T-cell (primary cell): ENCODE data around the gene CEP295NL. TPM values are rescaled to one million over a fixed set of nuclear protein-coding genes. Genes with fewer than 3 reads are reported as not detected.
"Not testable (repeated sequence)": the region's sequence is repeated elsewhere in the genome, so short reads cannot be mapped to it uniquely, and the experiment has no call there.

Source experiments
- ATAC-seq, 4 experiments: fragments of 200-7000 bp in 3 of 4; fragments of 150-1000 bp in 1 of 4; cut with Tn5 transposase; replicated peaks in 1 of 4; 1 replicate in 3 of 4; 2 replicates in 1 of 4; pipeline ENCODE4 v1.10.0; 2021; ENCODE audit warnings: moderate library complexity in 3 of 4, mild to moderate bottlenecking in 2 of 4, moderate number of reproducible peaks in 1 of 4
- CTCF ChIA-PET, 2 donors: fragments of 300-600 bp; sonication (Branson Sonifier 250); formaldehyde crosslinking; loops; one replicate each; lab custom pipeline; 2022; ENCODE audit warnings: antibody characterized with exemption in 2 of 2; lab: Charles Lee
- POLR2A ChIA-PET, 2 donors: fragments of 300-600 bp; sonication (Branson Sonifier 250); formaldehyde crosslinking; loops; one replicate each; lab custom pipeline; 2022; ENCODE audit warnings: antibody characterized with exemption in 2 of 2; lab: Charles Lee
- DNase-seq, 35 experiments: peaks; one replicate each; pipeline versions ENCODE4 v3.0.0 to v3.0.0-alpha.2; 2013 to 2023
- H3K27ac ChIP-seq: one replicate; pipeline ENCODE4 v1.5.1; 2013; ENCODE audit warnings: low read length
- H3K27me3 ChIP-seq, 2 experiments: replicated peaks in 1 of 2; 1 replicate in 1 of 2; 2 replicates in 1 of 2; pipeline versions ENCODE4 v1.6.1 to v1.7.0; 2013; ENCODE audit warnings: low read length in 1 of 2, mixed read lengths in 1 of 2; ENCODE audit not compliant: control insufficient read depth in 2 of 2, insufficient read depth in 2 of 2; ENCODE audit errors: extremely low read depth in 1 of 2
- H3K36me3 ChIP-seq, 2 donors: 1 replicate in 1 of 2; 2 replicates in 1 of 2; pipeline versions ENCODE4 v1.6.1 to v1.7.0; 2013; ENCODE audit warnings: low read length in 1 of 2; ENCODE audit not compliant: control insufficient read depth in 2 of 2, insufficient read depth in 1 of 2; ENCODE audit errors: extremely low read depth in 1 of 2
- H3K4me1 ChIP-seq, 2 experiments: 1 replicate in 1 of 2; 2 replicates in 1 of 2; pipeline versions ENCODE4 v1.6.1 to v1.7.0; 2013; ENCODE audit warnings: low read length in 2 of 2, mixed read lengths in 1 of 2; ENCODE audit not compliant: insufficient read depth in 2 of 2, control insufficient read depth in 1 of 2; ENCODE audit errors: extremely low read depth in 1 of 2
- H3K4me3 ChIP-seq, 2 donors: 1 replicate in 1 of 2; 2 replicates in 1 of 2; pipeline versions ENCODE4 v1.5.1 to v1.7.0; 2013; ENCODE audit warnings: mild to moderate bottlenecking in 2 of 2, low read length in 1 of 2, moderate library complexity in 1 of 2; ENCODE audit not compliant: control insufficient read depth in 1 of 2; ENCODE audit errors: extremely low read depth in 1 of 2
- H3K9me3 ChIP-seq: 2 replicates; pipeline ENCODE4 v1.7.0; 2013
- H3K27ac Mint-ChIP-seq, 2 donors: one replicate each; pipeline ENCODE4 v1.8.0; 2020 to 2021; ENCODE audit warnings: mild to moderate bottlenecking in 2 of 2, mixed read lengths in 2 of 2
- H3K27me3 Mint-ChIP-seq, 2 donors: one replicate each; pipeline ENCODE4 v1.8.0; 2021 to 2022; ENCODE audit warnings: mixed read lengths in 2 of 2
- H3K36me3 Mint-ChIP-seq: one replicate; pipeline ENCODE4 v1.8.0; 2021; ENCODE audit warnings: mixed read lengths
- H3K4me1 Mint-ChIP-seq, 3 donors: one replicate each; pipeline ENCODE4 v1.8.0; 2020 to 2022; ENCODE audit warnings: mixed read lengths in 3 of 3, mild to moderate bottlenecking in 1 of 3
- H3K4me3 Mint-ChIP-seq, 3 donors: one replicate each; pipeline ENCODE4 v1.8.0; 2020 to 2022; ENCODE audit warnings: mild to moderate bottlenecking in 3 of 3, mixed read lengths in 3 of 3, moderate library complexity in 3 of 3
- H3K9me3 Mint-ChIP-seq, 3 donors: one replicate each; pipeline ENCODE4 v1.8.0; 2020 to 2022; ENCODE audit warnings: mixed read lengths in 3 of 3
- WGBS: methylation state at CpG from one replicate; pipeline ENCODE4 v1.1.5; 2013; ENCODE audit warnings: missing lambda C conversion rate; ENCODE audit not compliant: insufficient coverage; 5-methylcytosine and 5-hydroxymethylcytosine counted together
- total RNA-seq, 35 experiments: library from RNA in 6 of 35; stranded (reverse) in 6 of 35; fragments of 120-200 nt in 1 of 35; gene quantifications; one replicate each; pipeline versions ENCODE4 v1.2.1 to v1.2.4 and lab custom pipeline; 2013 to 2026

Gene CEP295NL
- total RNA-seq, 5 donors from 2014 or later (not counting 1 experiment from before 2014, with no cell fraction given): 0.28 to 3.1 (median 0.41) TPM

DNA sequence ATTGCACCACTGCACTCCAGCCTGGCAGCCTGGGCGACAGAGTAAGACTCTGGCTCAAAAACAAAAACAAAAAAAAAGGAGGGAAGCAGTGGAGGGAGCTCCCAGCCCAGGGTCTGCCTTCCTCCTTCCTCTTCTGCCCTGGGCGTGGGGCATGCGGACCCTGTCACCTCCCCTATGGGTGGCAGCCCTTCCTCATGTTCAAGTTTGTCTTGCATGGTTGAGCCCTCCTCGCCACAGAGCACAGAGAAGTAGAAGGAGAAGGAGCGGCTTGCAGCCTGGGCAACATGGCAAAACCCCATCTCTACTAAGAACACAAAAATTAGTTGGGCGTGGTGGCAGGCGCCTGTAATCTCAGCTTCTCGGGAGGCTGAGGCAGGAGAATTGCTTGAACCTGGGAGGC lies 43.6 kb upstream of the CEP295NL start:
- ATAC-seq (no peak), DNase-seq (no peak)
- H3K4me3 ChIP-seq: no peak overlapping the region
- H3K4me1 ChIP-seq: no peaks in the 10 kb centered on the region
- Mint-ChIP-seq H3K4me3 (no peak overlapping the region), H3K27me3 (peaks cover 7 to 18% of the 10 kb centered on the region in 2 donors), H3K36me3 (peaks cover 3% of the 10 kb centered on the region), H3K9me3 (peaks cover 8 to 18% (median 9%) of the 10 kb centered on the region in 3 donors), H3K27ac (no peak overlapping the region), H3K4me1 (no peaks in the 10 kb centered on the region)
- 57% methylated on average over 1 of the region's 8 CpGs for WGBS
- ChIA-PET POLR2A (no interaction called here), CTCF (no interaction called here)
- peaks cover 0 to 5% of the 10 kb centered on the region in 2 donors for H3K36me3 ChIP-seq
- H3K9me3 ChIP-seq: no peaks in the 10 kb centered on the region
- H3K27me3 ChIP-seq: peaks cover 0 to 41% of the 10 kb centered on the region in 2 experiments
- no peak overlapping the region for H3K27ac ChIP-seq

DNA sequence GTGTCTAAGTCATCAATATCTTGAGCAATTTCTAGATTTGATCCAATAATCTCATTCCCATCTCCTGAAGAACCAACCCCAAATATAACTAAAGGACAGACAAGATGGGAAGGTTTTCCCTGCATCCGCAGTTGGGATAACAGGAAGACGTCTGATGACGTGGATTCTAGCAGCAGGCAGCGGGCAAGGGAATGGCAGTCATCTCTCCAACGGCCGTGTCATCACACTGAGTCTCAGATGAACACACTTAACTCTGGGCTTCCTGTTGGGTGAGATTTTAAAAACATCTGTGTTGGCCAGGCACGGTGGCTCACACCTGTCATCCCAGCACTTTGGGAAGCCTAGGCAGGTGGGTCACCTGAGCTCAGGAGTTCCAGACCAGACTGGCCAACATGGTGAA lies 43.1 kb upstream of the CEP295NL start:
- ATAC-seq: no peak
- ChIA-PET CTCF (no interaction called here), POLR2A (no interaction called here)
- Histone ChIP-seq H3K9me3 (no peaks in the 10 kb centered on the region), H3K4me1 (no peaks in the 10 kb centered on the region), H3K36me3 (peaks cover 0 to 5% of the 10 kb centered on the region in 2 donors), H3K4me3 (no peak overlapping the region), H3K27me3 (peaks cover 0 to 41% of the 10 kb centered on the region in 2 experiments), H3K27ac (no peak overlapping the region)
- no peak overlapping the region for H3K4me3 Mint-ChIP-seq
- DNase-seq: no peak
- peaks cover 8 to 13% (median 9%) of the 10 kb centered on the region in 3 donors for H3K9me3 Mint-ChIP-seq
- H3K36me3 Mint-ChIP-seq: peaks cover 3% of the 10 kb centered on the region
- 85% methylated on average over 7 of the region's 7 CpGs for WGBS
- no peaks in the 10 kb centered on the region for H3K4me1 Mint-ChIP-seq
- peaks cover 7 to 18% of the 10 kb centered on the region in 2 donors for H3K27me3 Mint-ChIP-seq
- H3K27ac Mint-ChIP-seq: no peak overlapping the region

DNA sequence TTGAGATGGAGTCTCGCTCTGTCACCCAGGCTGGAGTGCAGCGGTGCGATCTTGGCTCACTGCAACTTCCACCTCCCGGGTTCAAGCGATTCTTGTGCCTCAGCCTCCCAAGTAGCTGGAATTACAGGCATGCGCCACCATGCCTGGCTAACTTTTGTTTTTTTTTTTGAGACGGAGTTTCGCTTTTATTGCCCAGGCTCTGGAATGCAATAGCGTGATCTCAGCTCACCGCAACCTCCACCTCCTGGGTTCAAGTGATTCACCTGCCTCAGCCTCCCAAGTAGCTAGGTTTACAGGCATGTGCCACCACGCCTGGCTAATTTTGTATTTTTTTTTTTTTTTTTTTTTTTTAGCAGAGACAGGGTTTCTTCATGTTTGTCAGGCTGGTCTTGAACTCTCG lies 42.5 kb upstream of the CEP295NL start:
- H3K36me3 Mint-ChIP-seq, H3K27ac Mint-ChIP-seq, H3K4me3 Mint-ChIP-seq, H3K9me3 ChIP-seq, H3K36me3 ChIP-seq, H3K4me1 ChIP-seq, H3K9me3 Mint-ChIP-seq, DNase-seq, H3K27ac ChIP-seq, H3K4me3 ChIP-seq, POLR2A ChIA-PET, H3K4me1 Mint-ChIP-seq, ATAC-seq, CTCF ChIA-PET: not testable (repeated sequence)
- H3K27me3 ChIP-seq: peaks cover 0 to 37% of the 10 kb centered on the region in 2 experiments
- H3K27me3 Mint-ChIP-seq: peaks cover 7 to 18% of the 10 kb centered on the region in 2 donors
- WGBS: 95% methylated on average over 4 of the region's 12 CpGs

DNA sequence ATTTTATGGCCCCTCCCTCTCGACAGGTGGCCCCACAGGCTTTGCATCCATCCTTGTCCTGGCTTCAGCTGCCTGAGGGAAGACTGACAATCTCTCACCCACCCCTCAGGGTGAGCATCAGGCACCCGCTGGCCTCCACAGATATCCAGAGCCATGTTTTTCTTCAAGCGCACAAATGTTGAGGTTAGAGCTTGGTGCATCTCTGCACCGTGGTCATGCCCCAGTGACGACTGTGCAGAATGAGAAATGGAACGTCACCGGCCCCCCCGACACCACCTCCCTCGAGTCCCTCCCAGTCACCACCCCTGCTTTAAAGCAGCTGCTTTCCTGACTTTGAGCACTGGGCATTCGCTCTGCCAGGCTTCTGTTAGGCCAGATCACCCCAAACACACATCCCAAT lies 42.0 kb upstream of the CEP295NL start:
- H3K27ac Mint-ChIP-seq: no peak overlapping the region
- H3K4me3 Mint-ChIP-seq: no peak overlapping the region
- no peak for ATAC-seq
- no peaks in the 10 kb centered on the region for H3K36me3 Mint-ChIP-seq
- no peak for DNase-seq
- Histone ChIP-seq H3K36me3 (no peaks in the 10 kb centered on the region), H3K9me3 (no peaks in the 10 kb centered on the region), H3K4me3 (no peak overlapping the region), H3K4me1 (no peaks in the 10 kb centered on the region), H3K27me3 (peaks cover 0 to 37% of the 10 kb centered on the region in 2 experiments), H3K27ac (no peak overlapping the region)
- H3K4me1 Mint-ChIP-seq: no peaks in the 10 kb centered on the region
- WGBS: 66% methylated on average over 9 of the region's 10 CpGs
- POLR2A ChIA-PET: no interaction called here
- H3K27me3 Mint-ChIP-seq: peaks cover 7 to 18% of the 10 kb centered on the region in 2 donors
- CTCF ChIA-PET: no interaction called here
- H3K9me3 Mint-ChIP-seq: peaks cover 0 to 2% (median 2%) of the 10 kb centered on the region in 3 donors

DNA sequence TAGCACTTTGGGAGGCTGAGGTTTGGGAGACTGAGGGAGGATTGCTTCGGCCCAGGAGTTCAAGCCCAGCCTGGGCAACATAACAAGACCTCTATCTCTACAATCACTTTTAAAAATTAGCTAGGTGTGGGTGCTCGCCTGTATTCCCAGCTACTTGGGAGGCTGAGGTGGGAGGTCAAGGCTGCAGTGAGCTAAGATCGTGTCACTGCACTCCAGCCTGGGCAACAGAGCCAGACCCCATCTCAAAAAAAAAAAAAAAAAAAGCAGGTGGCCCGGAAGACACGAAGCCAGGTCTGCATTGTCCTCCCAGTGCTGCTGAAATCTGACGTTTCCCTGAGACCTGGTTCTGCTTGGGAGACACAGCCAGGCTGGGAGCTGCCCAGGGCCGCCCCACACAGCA lies 41.0 kb upstream of the CEP295NL start:
- Histone ChIP-seq H3K27me3 (peaks cover 0 to 42% of the 10 kb centered on the region in 2 experiments), H3K36me3 (no peaks in the 10 kb centered on the region), H3K4me3 (no peak overlapping the region), H3K27ac (no peak overlapping the region), H3K9me3 (no peaks in the 10 kb centered on the region), H3K4me1 (no peaks in the 10 kb centered on the region)
- no peaks in the 10 kb centered on the region for H3K9me3 Mint-ChIP-seq
- 86% methylated on average over 1 of the region's 7 CpGs for WGBS
- CTCF ChIA-PET: interaction anchor here in 1 of 2 donors (0.7 kb wide), 2 partner anchors 41 to 606 kb away, joined by 3 to 7 read pairs; no protein-coding TSS in a partner anchor
- ATAC-seq (no peak), DNase-seq (no peak)
- H3K27me3 Mint-ChIP-seq: peaks cover 7 to 18% of the 10 kb centered on the region in 2 donors
- POLR2A ChIA-PET: no interaction called here
- H3K4me1 Mint-ChIP-seq: no peaks in the 10 kb centered on the region
- no peaks in the 10 kb centered on the region for H3K36me3 Mint-ChIP-seq
- H3K4me3 Mint-ChIP-seq: no peak overlapping the region
- no peak overlapping the region for H3K27ac Mint-ChIP-seq

DNA sequence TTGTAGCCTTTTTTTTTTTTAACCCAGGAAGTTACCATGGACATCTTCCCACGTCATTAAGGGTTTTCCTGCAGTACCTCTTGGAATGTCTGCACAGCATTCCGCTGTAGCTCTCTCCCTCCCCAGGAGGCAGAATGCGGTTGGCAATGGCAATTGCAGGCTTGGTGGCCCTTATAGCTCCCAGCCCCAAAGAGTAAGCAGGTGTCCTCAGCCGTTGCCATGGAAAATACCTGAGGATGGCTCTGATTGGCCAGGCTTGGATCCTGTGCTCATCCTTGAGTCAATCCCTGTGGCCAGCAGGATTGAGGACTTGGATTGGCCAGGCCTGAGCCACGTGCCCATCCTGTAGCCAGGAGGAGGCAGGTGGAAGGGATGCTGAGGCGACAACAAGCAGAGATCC lies 37.7 kb upstream of the CEP295NL start:
- ChIA-PET POLR2A (no interaction called here), CTCF (no interaction called here)
- H3K27ac Mint-ChIP-seq: no peak overlapping the region
- Histone ChIP-seq H3K36me3 (no peaks in the 10 kb centered on the region), H3K4me3 (no peak overlapping the region), H3K4me1 (no peaks in the 10 kb centered on the region), H3K9me3 (no peaks in the 10 kb centered on the region), H3K27me3 (peaks cover 0 to 31% of the 10 kb centered on the region in 2 experiments), H3K27ac (no peak overlapping the region)
- H3K9me3 Mint-ChIP-seq: no peaks in the 10 kb centered on the region
- 77% methylated on average over 6 of the region's 6 CpGs for WGBS
- DNase-seq: no peak
- no peaks in the 10 kb centered on the region for H3K4me1 Mint-ChIP-seq
- H3K36me3 Mint-ChIP-seq: no peaks in the 10 kb centered on the region
- no peak for ATAC-seq
- H3K4me3 Mint-ChIP-seq: no peak overlapping the region
- peaks cover 7 to 13% of the 10 kb centered on the region in 2 donors for H3K27me3 Mint-ChIP-seq

DNA sequence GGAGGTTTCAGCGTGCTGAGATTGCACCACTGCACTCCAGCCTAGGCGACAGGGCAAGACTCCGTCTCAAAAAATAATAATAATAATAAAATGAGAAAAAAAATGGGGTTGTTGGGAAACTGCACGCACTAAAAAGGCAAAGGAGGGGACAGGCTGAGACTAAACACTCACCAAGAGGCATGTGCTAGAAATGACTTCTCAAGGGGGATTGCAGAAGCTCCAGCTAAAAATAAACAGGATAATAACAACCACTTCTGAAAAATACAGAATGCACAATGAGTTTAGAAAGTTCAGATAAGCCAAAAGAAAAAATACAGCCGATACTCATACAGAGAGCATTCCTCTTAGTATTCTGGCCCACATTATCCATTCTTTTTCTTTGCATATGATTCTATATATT lies 37.3 kb upstream of the CEP295NL start:
- H3K36me3 Mint-ChIP-seq: no peaks in the 10 kb centered on the region
- H3K4me1 Mint-ChIP-seq: no peaks in the 10 kb centered on the region
- ATAC-seq (no peak), DNase-seq (no peak)
- Histone ChIP-seq H3K4me3 (no peak overlapping the region), H3K27me3 (peaks cover 0 to 33% of the 10 kb centered on the region in 2 experiments), H3K9me3 (no peaks in the 10 kb centered on the region), H3K27ac (no peak overlapping the region), H3K36me3 (no peaks in the 10 kb centered on the region), H3K4me1 (no peaks in the 10 kb centered on the region)
- no CpG with 5 or more reads among the region's 5 CpGs for WGBS
- H3K27me3 Mint-ChIP-seq: peaks cover 10 to 13% of the 10 kb centered on the region in 2 donors
- H3K4me3 Mint-ChIP-seq: no peak overlapping the region
- ChIA-PET POLR2A (no interaction called here), CTCF (no interaction called here)
- no peaks in the 10 kb centered on the region for H3K9me3 Mint-ChIP-seq
- H3K27ac Mint-ChIP-seq: no peak overlapping the region
